Thoracic aorta (tissue), 2 donors: ENCODE measurements around the gene CXCL16. TPM values are rescaled to one million over a fixed set of nuclear protein-coding genes. Genes with fewer than 3 reads are reported as not detected.
"Not testable (repeated sequence)": the region's sequence is repeated elsewhere in the genome, so short reads cannot be mapped to it uniquely, and the experiment has no call there.

Experiments
- ATAC-seq: fragments of 150-250 bp; one replicate; pipeline ENCODE4 v1.8.0; 2017; ENCODE audit warnings: low read depth; ENCODE audit not compliant: insufficient number of reproducible peaks, low FRiP score
- DNase-seq: peaks from one replicate; pipeline ENCODE4 v3.0.0-alpha.2; 2020; ENCODE audit warnings: low spot score
- H3K27ac ChIP-seq, 2 donors: fragments of 200-600 bp; sonication (generic); 1 replicate in 1 of 2; 2 replicates in 1 of 2; pipeline ENCODE4 v1.5.1; 2016; ENCODE audit warnings: mild to moderate bottlenecking in 2 of 2, moderate library complexity in 2 of 2
- H3K27me3 ChIP-seq: fragments of 200-600 bp; sonication (generic); replicated peaks from 2 replicates; pipeline ENCODE4 v1.6.0; 2016; ENCODE audit warnings: mild to moderate bottlenecking; ENCODE audit not compliant: insufficient read depth
- H3K36me3 ChIP-seq: fragments of 200-600 bp; sonication (generic); one replicate; pipeline ENCODE4 v1.5.1; 2016
- H3K4me1 ChIP-seq, 2 donors: fragments of 200-600 bp; sonication (generic); 1 replicate in 1 of 2; 2 replicates in 1 of 2; pipeline versions ENCODE4 v1.5.1 to v1.6.0; 2016; ENCODE audit warnings: low read depth in 2 of 2, mild to moderate bottlenecking in 1 of 2; ENCODE audit not compliant: control insufficient read depth in 1 of 2
- H3K4me3 ChIP-seq: fragments of 200-600 bp; sonication (generic); 2 replicates; pipeline ENCODE4 v1.5.1; 2016; ENCODE audit warnings: mild to moderate bottlenecking
- H3K9me3 ChIP-seq: fragments of 200-600 bp; sonication (generic); 2 replicates; pipeline ENCODE4 v1.5.1; 2016
- total RNA-seq, 2 donors: library from RNA; depleted of rRNA; stranded (reverse); fragments of >200 nt; gene quantifications; one replicate each; pipeline versions ENCODE4 v1.1.0 to v1.2.3, GENCODE V29; 2016
- TF ChIP-seq, protein P1 (sequence below): fragments of 200-600 bp; sonication (generic); IDR thresholded peaks from one replicate; pipeline ENCODE4 v1.5.1; 2019; ENCODE audit warnings: antibody characterized with exemption

CXCL16 gene
- total RNA-seq, 2 donors from 2014 or later: 27.6 to 41.7 TPM

DNA sequence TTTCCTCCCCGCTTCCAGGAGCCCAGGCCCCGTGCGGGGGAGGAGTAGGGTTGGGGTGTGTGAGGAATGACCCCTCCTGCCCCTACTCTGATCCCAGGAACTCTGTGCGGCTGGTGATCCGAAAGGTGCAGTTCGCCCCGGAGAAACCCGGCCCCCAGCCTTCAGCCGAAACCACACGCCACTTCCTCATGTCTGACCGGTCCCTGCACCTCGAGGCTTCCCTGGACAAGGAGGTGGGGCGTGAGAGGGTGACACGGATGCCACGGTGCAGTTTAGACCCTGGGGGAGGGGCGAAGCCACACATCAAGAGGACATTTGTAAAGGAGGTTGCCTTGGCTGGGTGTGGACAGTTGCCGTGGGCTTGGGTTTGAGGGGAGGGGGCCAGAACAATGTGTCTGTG is 21.9 kb downstream of the CXCL16 start:
- ATAC-seq (no peak), DNase-seq (no peak)
- H3K9me3 ChIP-seq: no peaks in the 10 kb centered on the region
- H3K4me3 ChIP-seq: no peak overlapping the region
- TF ChIP-seq, protein P1, sequence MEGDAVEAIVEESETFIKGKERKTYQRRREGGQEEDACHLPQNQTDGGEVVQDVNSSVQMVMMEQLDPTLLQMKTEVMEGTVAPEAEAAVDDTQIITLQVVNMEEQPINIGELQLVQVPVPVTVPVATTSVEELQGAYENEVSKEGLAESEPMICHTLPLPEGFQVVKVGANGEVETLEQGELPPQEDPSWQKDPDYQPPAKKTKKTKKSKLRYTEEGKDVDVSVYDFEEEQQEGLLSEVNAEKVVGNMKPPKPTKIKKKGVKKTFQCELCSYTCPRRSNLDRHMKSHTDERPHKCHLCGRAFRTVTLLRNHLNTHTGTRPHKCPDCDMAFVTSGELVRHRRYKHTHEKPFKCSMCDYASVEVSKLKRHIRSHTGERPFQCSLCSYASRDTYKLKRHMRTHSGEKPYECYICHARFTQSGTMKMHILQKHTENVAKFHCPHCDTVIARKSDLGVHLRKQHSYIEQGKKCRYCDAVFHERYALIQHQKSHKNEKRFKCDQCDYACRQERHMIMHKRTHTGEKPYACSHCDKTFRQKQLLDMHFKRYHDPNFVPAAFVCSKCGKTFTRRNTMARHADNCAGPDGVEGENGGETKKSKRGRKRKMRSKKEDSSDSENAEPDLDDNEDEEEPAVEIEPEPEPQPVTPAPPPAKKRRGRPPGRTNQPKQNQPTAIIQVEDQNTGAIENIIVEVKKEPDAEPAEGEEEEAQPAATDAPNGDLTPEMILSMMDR: no peak
- no peak overlapping the region for H3K27ac ChIP-seq
- H3K4me1 ChIP-seq: peaks cover 0 to 7% of the 10 kb centered on the region in 2 donors
- H3K36me3 ChIP-seq: peaks cover 5% of the 10 kb centered on the region
- no peaks in the 10 kb centered on the region for H3K27me3 ChIP-seq

DNA sequence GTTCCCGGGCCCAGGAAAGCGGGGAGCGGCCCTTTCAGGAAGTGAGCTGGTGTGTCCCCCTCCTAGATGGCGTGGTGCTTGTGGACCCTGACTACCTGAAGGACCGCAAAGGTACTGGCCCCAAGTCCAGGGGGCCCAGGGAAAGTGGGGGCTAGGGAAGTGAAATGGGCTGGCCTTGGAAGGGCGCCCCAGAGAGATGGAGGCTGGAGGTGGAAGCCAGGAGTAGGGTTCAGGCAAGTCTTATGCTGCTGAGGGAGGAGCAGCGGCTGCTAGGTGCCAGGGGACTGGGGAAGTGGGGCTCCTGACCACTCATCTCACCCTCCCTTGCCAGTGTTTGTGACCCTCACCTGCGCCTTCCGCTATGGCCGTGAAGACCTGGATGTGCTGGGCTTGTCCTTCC is 23.6 kb downstream of the CXCL16 start:
- ATAC-seq (no peak), DNase-seq (no peak)
- Histone ChIP-seq H3K27ac (no peak overlapping the region), H3K27me3 (no peaks in the 10 kb centered on the region), H3K9me3 (no peaks in the 10 kb centered on the region), H3K4me1 (peaks cover 0 to 3% of the 10 kb centered on the region in 2 donors), H3K4me3 (no peak overlapping the region), H3K36me3 (peaks cover 5% of the 10 kb centered on the region)
- TF ChIP-seq, protein P1: no peak

DNA sequence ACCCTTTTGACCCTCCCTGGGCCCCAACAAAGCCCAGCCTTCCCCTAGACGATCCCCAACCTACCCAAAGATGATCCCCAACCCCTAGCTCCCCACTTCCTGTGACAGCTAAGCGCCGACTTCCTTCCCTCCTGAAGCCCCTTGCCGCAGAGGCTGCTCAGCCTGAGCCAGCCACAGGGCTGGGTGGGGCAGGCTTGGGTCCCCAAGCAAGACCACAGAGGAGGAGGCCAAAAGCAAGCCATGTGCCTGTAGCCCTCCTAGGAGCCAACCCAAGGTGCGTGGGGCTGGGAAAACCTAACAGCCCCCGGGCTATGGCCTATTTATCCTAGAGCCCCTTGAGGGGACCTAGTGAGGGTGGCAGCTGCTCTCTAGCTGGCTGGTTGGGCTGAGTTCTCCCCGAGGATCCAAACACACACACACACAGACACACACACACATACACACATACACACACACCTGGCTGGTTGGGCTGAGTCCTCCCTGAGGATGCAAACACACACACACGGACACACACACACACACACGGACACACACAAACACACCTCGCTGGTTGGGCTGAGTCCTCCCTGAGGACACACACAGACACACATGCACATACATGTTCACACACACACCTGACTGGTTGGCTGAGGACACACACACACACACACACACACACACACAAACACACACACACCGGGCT is 24.5 kb downstream of the CXCL16 start:
- Histone ChIP-seq H3K27me3 (no peaks in the 10 kb centered on the region), H3K4me1 (peaks cover 0 to 7% of the 10 kb centered on the region in 2 donors), H3K9me3 (no peaks in the 10 kb centered on the region), H3K36me3 (peaks cover 5% of the 10 kb centered on the region), H3K27ac (no peak overlapping the region), H3K4me3 (no peak overlapping the region)
- ATAC-seq (no peak), DNase-seq (no peak)
- TF ChIP-seq, protein P1: no peak

DNA sequence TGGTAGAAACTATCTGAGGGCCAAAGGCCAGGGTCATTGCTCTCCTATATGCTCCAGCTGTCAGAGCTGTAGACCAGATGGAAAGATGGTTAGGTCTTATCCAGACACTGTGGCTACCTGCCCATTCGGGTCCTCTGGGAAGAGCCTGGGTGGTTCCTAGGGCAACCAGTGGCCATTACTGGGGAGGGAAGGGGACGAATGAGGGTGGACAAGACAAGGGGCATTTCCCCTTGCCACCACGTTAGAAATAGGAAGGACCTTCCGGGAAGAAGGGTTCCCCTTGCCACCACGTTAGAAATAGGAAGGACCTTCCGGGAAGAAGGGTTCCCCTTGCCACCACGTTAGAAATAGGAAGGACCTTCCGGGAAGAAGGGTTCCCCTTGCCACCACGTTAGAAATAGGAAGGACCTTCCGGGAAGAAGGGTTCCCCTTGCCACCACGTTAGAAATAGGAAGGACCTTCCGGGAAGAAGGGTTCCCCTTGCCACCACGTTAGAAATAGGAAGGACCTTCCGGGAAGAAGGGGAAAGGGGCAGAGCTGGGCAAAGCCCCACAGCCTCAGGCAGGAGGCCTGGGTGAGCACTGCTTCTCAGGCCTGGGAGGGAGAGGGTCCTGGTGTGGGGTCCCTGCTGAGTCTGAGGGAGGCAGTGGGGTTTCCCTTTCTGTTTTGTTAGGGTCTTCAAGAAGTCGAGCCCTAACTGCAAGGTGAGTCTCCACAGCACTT is 25.2 kb downstream of the CXCL16 start:
- not testable (repeated sequence) for H3K4me1 ChIP-seq, H3K36me3 ChIP-seq, H3K9me3 ChIP-seq, H3K27ac ChIP-seq, ATAC-seq, DNase-seq, H3K4me3 ChIP-seq, H3K27me3 ChIP-seq

DNA sequence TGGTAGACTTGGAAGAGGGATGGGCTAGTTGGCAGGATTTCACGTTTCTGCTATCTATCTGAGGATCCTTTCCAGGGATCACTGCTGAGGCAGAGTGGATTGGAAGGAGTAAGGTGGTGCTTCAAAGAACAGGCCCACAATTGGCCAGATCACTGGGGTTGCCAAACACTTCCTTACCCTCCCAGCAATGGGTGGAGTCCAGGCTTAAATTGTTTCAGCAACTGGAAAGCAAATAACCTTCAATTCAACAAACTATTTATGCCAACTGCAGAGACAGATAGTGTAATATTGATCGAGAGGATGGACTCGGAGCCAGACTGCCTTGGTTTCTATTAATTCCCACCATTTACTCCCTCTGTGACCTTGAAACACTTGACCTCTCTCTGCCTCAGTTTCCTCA is 27.2 kb downstream of the CXCL16 start:
- DNase-seq (no peak), ATAC-seq (no peak)
- TF ChIP-seq, protein P1: no peak
- peaks cover 5% of the 10 kb centered on the region for H3K36me3 ChIP-seq
- peaks cover 3 to 7% of the 10 kb centered on the region in 2 donors for H3K4me1 ChIP-seq
- peak overlapping the region; percentile 98 for H3K4me3 ChIP-seq
- H3K27me3 ChIP-seq: no peaks in the 10 kb centered on the region
- H3K27ac ChIP-seq: no peak overlapping the region
- no peaks in the 10 kb centered on the region for H3K9me3 ChIP-seq
